GM18508 (cell line): ENCODE results near the gene CFAP68.
"Not testable (repeated sequence)": the region's sequence is repeated elsewhere in the genome, so short reads cannot be mapped to it uniquely, and the experiment has no call there.

ENCODE experiments used
- ATAC-seq: cut with Tn5 transposase; IDR thresholded peaks from one replicate; pipeline ENCODE4 v1.9.1; 2021; ENCODE audit warnings: moderate number of reproducible peaks; ENCODE audit not compliant: insufficient read depth, unreplicated experiment

CFAP68 gene

DNA sequence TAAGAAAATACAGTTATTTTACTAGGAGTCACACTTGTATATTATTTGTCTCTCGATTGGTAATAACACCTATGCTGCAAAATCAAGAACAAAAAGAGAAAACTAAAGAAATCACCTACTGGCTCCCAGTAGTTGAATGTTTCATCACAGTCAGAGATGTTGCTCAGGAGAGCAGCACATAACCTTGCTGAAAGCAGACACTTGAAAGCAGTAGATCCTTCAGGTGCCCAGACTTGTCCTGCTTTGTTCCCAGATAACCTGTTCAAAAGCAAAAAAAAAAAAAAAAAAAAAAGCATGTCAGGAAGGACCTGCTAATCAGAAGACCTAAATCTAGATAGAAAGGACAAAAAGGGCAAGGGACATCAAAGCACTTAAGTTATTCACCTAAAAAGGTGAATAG is 9.2 kb upstream of the CFAP68 start:
- no peak for ATAC-seq

DNA sequence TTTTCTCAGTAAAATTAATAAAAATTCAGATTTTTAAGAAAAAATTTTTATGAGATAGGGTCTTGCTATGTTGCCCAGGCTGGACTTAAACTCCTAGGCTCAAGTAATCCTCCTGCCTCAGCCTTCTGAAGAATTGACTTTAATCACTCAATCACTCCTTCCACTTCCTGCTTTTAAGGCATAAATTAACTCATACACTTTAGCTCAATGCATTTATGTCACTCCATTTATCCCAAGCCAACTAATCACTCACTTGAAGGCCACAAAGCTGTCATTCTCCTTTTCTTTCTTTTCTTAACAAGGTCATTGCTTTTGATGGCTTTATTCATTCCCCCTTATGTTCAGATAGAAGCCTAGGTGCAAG is 8.8 kb upstream of the CFAP68 start:
- ATAC-seq: peak; percentile 5

DNA sequence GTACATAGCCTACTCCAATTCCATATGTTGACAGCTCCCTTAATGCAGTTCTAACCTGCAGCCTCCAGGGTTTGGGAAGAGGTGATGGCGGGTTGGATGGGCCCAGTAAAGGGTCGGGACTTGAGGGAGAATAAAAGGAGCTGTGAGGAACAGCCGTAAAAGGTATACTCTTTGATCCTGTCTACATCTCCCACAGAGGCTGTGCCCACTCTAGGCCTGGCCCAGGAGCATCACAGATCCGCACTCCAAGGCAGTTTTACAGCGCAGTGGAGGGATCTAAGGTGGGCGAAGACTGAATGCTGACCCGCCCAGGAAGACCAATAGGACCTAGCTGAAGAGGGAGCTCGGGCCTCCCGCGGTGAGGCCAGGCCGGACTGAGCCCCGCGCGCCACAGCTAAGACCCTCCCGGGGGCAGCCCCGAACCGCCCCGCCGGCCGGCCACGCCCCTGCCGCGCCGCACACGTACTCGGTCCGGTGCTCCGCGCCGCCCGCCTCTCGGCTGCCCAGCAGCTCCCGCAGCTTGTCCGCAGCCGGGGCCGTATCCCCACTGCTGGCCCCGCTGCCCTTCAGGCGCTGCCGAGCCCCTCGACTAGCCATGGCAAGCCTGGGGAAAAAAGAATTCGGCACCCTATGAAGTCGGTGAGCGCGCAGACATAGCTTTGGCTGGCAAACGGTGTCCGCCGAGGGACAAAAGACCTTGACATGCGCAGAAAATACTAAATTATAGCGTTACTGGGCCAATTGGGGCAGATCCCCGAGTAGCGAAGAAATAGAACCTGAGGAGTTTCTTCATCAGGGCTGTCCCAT is 8.3 kb upstream of the CFAP68 start, which contains the start of gene ALG9:
Gene ALG9, minus strand, starts transcription at position 696 of the 807 bp plus-strand sequence. Its CDS starts 99 bp downstream, at position 597.
- ATAC-seq: peak; percentile 45

DNA sequence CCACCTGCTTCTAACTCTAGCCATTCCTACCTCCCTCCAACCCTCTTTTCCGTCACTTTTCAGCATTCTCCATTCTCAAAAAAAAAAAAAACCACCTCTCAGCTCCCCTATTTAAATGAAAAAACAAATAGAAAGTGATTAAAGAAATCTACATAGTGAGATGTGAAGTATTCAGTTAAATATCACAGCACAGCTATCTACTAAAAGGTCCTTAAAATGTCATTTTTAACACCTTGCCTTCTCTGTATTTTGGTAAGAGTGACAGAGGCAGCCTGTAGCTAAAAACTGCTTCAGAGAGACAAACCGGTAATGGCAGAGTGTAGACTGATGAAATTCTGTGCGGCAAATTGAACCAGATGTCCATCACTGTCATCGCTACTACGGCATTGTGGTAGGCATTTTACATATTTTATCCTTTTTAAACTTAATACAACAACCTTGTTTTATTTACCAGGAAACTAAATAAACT is 7.6 kb upstream of the CFAP68 start:
- no peak for ATAC-seq

DNA sequence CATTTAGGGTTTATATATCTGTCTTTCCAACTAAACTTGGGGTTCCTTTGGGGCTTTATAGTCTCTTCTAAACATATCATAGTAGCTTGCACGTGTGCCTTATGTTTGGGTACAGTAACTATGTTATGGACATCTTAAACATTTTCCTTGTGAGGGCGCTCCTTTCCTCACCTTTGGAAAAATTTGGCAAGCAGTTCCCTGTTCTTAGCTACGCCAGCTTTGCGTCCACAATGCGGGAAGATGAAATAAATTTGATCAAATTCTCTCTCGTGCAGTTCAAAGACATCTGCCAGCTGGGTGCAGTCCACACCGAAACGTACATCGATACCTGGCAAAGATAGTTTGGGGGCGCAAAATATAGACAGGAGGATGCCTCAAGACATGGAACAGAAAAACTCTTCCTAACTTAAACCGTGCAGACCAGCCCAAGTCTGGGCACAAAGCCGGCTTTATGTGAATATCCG is 924 bp upstream of the CFAP68 start:
- no peak for ATAC-seq

DNA sequence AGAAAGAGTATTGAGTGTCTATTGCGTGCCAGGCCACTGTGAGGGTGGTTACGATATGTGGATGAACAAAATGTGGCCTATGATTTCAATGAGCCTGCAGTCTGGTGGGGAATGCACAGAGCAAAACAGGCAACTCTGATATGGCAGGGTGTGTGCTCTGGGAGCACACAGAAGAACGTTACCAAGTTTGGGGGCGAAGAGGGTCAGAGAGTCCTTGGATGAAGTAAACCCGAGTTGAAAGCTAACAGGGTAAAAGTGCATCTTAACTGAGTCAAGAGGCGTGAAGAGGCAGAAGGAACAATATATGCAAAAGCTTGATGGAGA is 258 bp downstream of the CFAP68 start:
- ATAC-seq: no peak

DNA sequence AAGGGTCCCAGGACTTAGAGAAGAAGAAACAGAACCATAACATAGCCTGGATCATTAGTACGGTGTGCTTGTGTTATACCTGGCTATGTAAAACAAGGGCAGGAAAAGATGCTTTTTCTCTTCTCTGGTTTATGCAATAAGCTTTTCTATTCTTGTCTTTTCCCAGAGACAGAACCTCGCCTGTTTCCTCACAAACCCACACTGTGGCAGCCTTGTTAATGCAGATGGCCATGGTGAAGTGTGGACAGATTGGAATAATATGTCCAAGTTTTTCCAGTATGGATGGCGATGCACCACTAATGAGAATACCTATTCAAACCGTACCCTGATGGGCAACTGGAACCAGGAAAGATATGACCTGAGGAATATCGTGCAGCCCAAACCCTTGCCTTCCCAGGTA is 2.9 kb downstream of the CFAP68 start:
- ATAC-seq: no peak

DNA sequence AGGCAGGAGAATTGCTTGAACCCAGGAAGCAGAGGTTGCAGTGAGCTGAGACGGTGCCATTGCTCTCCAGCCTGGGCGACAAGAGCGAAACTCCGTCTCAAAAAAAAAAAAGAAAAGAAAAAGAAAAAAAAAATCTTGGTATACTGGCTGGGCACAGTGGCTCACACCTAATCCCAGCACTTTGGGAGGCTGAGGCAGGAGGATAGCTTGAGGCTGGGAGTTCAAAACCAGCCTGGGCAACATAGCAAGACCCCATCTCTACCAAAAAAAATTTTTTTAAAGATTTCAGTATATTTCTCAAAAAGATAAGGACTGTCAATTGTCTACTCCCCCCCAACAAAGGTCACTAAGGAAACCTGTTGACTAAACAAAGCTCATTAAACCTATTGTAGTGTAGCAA is 5.7 kb downstream of the CFAP68 start:
- ATAC-seq: not testable (repeated sequence)

DNA sequence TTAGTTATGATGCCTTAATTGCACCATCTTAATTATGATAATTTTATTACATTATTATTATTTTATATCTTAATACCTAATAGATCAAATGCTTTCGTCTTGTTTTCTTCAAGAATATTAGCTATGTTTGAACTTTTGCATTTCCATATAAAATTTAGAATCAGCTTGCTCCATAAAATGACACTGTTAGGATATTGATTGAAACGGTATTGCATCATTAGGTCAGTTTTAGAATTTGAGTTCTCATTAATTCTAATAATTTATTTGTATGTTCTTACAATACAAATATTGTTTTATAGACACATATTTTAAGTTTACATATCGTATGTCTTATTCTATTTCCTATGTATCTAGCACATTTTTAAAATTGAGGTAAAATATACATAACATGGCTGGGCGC is 6.7 kb downstream of the CFAP68 start:
- ATAC-seq: no peak

DNA sequence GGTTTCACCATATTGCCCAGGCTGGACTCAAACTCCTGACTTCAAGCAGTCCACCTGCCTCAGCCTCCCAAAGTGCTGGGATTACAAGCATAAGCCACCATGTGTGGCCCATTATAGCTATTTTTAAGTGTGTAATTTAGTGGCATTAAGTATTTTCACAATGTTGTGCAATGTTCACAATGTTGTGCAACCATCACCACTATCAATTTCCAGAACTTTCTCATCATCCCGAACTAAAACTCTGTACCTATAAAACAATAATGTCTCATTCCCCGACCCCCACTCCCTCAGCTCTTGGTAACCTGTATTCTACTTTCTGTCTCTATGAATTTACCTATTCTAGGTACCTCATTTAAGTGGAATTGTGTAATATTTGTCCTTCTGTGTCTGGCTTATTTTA is 7.5 kb downstream of the CFAP68 start:
- no peak for ATAC-seq

DNA sequence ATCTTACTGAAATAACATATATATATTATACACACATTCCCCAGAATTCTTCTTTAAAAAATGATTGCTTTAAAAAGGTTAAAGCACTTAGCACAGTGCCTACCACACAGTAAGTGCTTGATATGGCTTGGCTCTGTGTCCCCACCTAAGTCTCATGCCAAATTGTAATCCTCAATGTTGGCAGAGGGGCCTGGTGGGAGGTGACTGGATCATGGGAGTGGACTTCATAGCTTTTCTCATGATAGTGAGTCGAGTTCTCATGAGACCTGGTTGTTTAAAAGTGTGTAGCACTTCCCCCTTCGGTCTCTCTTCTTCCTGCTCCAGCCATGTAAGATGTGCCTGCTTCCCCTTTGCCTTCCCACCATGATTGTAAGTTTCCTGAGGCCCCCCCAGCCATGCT is 26.1 kb downstream of the CFAP68 start:
- ATAC-seq: no peak

DNA sequence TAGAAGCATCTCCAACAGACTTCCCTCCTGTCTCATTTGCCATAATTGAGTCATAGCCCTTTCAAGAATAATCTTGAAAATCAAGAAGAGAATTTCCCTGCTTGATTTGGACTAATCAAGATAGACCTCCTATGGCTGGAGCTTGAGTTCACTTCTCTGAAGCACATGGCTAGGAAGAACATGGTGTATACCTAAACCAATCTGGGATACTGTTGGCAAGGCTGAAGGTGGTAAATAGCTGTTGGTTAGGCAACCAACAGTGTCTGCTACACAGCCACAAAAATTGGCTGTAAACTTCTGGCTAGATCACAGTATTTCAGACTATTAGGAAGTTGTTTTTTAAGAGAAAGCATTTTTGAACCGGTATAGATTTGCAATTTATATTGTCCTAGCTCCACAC is 27.3 kb downstream of the CFAP68 start:
- no peak for ATAC-seq

DNA sequence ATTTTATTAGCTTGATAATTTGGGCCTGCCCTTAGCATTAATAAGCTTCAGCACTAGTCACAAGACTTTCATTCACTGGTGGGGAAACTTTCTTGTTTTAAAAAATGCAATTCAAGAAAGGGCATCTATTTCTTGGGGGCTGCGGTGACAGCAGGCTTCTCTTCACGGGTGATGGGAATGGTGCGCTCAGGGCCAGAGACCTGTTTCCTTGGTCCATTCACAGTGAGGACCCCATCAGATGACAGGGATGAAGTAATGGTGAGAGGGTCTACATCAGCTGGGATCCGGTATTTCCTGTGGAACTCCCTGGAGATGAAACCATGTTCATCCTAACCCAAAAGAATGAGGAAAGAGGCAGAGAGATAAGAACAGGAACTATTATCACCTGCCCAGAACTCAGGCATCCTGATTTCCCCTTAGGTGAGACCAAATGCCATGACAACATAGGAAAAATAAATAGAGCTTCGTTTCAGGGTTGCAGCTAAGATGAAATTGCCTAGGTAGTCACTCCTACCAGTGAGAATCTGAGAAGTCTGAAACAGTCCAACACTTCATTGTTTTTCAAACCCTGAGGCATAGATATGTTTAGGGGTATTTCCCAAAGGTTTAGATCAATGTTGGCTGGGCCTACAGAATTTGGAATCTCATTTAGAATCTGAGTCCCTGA is 29.4 kb downstream of the CFAP68 start:
- ATAC-seq: no peak

DNA sequence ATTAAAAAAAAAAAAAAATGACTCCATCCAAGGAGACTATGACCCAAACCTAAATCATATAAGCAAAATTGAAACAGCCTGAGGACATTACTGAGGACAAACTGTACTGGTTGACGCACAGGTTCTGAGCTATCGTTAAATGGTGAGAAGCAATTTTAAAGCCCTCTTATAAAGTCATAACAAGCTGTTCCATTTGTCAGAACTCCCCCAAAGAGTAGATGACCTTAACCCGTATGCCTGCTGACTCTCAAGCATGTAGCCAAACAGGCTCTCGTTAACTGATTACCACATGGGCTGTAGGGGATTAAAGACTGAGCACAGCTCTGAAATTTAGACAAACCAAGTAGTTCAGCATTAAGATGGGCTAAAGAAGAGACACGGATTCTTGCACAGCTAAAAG is 30.0 kb downstream of the CFAP68 start:
- ATAC-seq: no peak

DNA sequence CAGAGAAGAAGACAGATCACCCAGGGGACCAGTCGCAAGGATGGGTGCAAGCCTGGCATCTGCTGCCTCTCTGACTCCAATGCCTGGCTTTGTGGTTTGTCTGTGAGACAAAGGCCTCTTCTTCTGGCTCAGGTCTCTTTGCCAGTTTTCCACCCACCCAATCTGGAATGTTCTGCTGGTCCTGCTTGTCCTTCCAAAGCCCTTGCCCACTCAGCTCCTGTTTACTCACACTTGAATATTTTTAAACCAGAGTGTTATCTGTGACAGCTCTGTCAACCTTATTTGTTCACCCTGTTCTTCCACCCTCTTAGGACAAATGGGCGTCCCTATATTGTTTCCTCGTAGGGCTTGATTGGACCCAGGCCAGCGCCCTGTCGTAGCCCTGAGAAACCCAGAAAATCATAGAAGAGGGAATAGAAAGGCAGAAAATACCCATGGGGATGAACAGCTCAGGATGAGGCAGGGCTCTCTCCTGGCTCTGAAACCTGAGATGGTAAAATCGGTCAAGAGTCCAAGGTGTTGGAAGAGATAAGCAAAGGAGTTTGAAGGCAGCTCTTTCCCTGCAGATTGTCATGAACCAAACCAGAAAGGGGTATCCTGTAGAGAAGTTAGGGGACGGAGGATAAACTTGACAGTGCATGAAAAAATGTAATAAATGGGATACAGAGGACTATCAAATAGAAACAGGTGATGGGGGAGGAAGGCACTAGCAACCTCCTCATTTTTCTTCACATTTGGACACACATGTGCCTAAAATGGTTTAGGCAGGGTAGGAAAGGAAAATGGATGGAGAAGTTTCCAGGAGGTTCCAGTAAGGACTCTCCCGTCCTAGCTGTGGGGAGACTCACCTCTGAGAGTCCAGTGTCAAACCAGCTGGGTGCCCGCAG is 31.6 kb downstream of the CFAP68 start:
- no peak for ATAC-seq

DNA sequence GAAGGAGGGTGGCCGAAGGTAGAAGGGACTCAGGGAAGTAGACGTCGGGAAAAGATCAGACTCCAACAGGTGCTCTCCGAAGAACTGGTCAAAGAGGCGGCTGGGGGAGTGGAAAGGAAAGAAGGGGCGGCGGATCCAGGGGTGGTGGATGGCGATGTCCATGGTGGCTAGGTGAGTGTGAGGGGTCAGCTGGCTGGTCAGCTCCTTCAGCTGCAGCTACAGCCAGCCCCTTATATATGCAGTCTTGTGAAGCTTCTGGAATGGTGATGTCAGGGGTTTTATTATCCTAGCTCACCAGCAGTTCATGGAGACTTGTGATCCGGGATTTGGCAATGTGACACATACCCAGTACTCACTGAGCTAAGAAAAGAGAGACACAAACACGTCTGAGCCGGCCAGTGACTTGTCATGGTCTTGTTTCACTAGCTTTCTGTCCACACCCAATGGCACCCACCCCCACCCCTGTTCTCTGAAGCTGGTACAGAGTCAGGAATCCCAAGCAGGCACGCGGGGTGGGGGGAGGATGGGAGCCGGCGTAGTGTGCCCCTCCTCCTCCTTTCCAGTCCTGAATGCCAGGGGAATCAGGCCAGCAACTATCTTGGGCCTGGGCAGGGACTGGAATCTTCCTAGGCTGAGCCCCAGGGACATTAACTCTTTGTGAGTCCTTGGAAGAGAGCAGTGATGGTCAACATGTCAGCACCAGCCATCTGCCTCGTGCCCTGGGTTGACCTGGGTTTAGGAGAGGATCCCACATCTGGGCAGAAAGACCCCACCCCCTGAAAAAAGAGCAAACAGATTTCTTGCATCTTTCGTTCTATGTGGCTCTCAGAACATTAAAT is 32.4 kb downstream of the CFAP68 start, which contains the start of gene CRYAB:
Gene CRYAB, minus strand, starts transcription at position 208 of the 839 bp plus-strand sequence. Its CDS starts 46 bp downstream, at position 162.
- no peak for ATAC-seq

DNA sequence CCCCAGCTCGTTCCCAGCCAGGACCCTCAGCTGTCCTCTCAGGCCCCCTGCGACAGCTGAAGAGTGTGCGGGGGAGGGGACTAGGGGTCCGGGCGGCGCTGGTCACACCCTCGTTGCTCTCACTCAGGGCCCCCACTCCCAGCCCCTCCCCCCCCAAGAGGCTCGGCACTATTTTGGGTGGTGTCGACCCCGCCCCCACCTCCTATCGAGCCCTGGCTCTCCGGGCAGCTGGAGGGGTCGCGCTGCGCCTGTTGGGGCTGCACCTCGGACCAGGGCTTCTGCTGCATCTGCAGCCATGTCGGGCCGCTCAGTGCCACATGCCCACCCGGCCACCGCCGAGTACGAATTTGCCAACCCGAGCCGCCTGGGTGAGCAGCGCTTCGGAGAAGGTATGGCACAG is 33.2 kb downstream of the CFAP68 start, which contains the start of gene HSPB2:
Gene HSPB2, plus strand, starts transcription at position 200 of the 400 bp plus-strand sequence. Its CDS starts 96 bp downstream, at position 296.
- no peak for ATAC-seq

DNA sequence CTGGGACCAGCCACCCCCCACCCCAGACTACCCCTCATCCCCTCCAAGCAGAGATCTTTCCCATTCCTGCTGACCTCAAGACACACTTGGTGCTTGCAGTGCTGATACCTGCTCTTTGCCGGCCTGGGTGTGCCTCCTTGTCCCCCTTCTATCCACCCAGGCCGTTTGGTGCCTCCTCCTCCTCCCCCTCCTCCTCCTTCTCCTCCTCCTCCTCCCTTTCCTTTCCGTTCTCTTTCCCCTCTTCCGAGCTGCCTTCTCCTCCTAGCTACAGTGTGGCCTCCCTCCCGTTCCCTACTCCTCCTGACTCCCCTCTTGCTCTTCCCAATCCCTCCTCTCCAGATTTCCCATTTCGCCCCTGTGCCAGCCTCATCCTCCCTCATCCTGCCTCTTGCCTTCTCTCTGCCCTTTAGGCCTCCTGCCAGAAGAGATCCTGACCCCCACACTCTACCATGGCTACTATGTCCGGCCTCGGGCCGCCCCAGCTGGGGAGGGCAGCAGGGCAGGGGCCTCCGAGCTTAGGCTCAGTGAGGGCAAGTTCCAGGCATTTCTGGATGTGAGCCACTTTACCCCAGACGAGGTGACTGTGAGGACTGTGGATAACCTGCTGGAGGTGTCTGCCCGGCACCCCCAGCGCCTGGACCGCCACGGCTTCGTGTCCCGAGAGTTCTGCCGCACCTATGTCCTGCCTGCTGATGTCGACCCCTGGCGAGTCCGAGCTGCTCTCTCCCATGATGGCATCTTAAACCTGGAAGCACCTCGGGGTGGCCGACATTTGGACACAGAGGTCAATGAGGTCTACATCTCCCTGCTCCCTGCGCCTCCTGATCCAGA is 33.9 kb downstream of the CFAP68 start:
- ATAC-seq: no peak

DNA sequence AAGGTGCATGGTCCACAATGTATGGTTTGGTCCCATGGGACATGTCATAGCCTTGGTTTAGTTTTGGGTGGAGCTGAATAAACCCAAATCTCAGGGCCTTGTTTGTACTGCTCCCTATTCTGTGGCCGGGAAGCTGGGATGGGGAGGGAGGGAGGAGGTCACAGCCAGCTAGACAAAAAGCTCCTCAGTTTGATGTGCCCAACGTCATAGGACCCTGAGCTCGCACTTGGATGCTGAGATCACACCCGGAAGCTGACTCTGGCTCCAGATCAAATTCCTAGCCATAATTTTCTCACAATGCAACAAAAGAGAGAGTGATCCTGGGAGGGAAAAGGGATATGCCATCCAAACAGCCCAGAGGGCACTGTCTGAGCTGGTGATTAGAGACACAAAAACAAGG is 34.7 kb downstream of the CFAP68 start:
- no peak for ATAC-seq
